PC-3 (cell line): ENCODE results near the gene TFAM. TPM values are rescaled to one million over a fixed set of nuclear protein-coding genes. Genes with fewer than 3 reads are reported as not detected.
A peak's percentile ranks its signal among the peaks of the same experiment; 100 is the strongest.

Experiments used
- ATAC-seq: fragments of 200-7000 bp; cut with Tn5 transposase; 2 replicates; pipeline ENCODE4 v1.9.1; 2020; ENCODE audit warnings: mild to moderate bottlenecking, moderate library complexity
- BruUV-seq: library from RNA; stranded (reverse); fragments of 400-500 nt; replicated peaks from 2 replicates; lab custom pipeline; 2021; lab: Mats Ljungman, UMichigan
- CTCF ChIA-PET: fragments of 300-600 bp; sonication (Branson Sonifier 250); formaldehyde crosslinking; loops from one replicate; lab custom pipeline; 2022; ENCODE audit warnings: antibody characterized with exemption; lab: Charles Lee
- POLR2A ChIA-PET: fragments of 300-600 bp; sonication (Branson Sonifier 250); formaldehyde crosslinking; loops from one replicate; lab custom pipeline; 2022; ENCODE audit warnings: antibody characterized with exemption; ENCODE audit not compliant: unreplicated experiment; lab: Charles Lee
- DNase-seq: peaks from one replicate; pipeline ENCODE4 v3.0.0-alpha.2; 2015
- H2AFZ ChIP-seq: fragments of 300-600 bp; sonication (generic); 2 replicates; pipeline ENCODE4 v1.6.0; 2016; ENCODE audit warnings: antibody characterized with exemption, low read length
- H3F3A ChIP-seq: fragments of 300-600 bp; sonication (generic); one replicate; pipeline ENCODE4 v1.6.0; 2017; ENCODE audit warnings: antibody characterized with exemption, low read length, control low read depth, mild to moderate bottlenecking; ENCODE audit not compliant: unreplicated experiment
- H3K27ac ChIP-seq: fragments of 300-600 bp; sonication (generic); 2 replicates; pipeline ENCODE4 v1.5.1; 2016; ENCODE audit warnings: mild to moderate bottlenecking, low read length
- H3K27me3 ChIP-seq: fragments of 300-600 bp; sonication (generic); 2 replicates; pipeline ENCODE4 v1.6.1; 2016; ENCODE audit warnings: low read length, mixed read lengths
- H3K36me3 ChIP-seq: fragments of 300-600 bp; sonication (generic); 2 replicates; pipeline ENCODE4 v1.6.1; 2016; ENCODE audit warnings: low read depth, mixed run types, low read length, mixed read lengths
- H3K4me1 ChIP-seq: fragments of 300-600 bp; sonication (generic); 2 replicates; pipeline ENCODE4 v1.5.1; 2016; ENCODE audit warnings: low read length; ENCODE audit not compliant: insufficient read depth
- H3K4me2 ChIP-seq: fragments of 300-600 bp; sonication (generic); 2 replicates; pipeline ENCODE4 v1.6.0; 2016; ENCODE audit warnings: low read length
- H3K4me3 ChIP-seq: fragments of 300-600 bp; sonication (generic); 2 replicates; pipeline ENCODE4 v1.5.1; 2016; ENCODE audit warnings: mild to moderate bottlenecking, low read length, mixed read lengths
- H3K79me2 ChIP-seq: fragments of 300-600 bp; sonication (generic); 2 replicates; pipeline ENCODE4 v1.6.1; 2017; ENCODE audit warnings: low read length, mixed read lengths
- H3K9ac ChIP-seq: fragments of 300-600 bp; sonication (generic); 2 replicates; pipeline ENCODE4 v1.6.0; 2016; ENCODE audit warnings: mild to moderate bottlenecking, low read length
- H3K9me2 ChIP-seq: fragments of 300-600 bp; sonication (generic); replicated peaks from 2 replicates; pipeline ENCODE4 v1.6.1; 2016; ENCODE audit warnings: mixed run types, low read length, mixed read lengths
- H3K9me3 ChIP-seq: fragments of 300-600 bp; sonication (generic); 2 replicates; pipeline ENCODE4 v1.6.1; 2016; ENCODE audit warnings: low read length, mixed read lengths
- H4K20me1 ChIP-seq: fragments of 300-600 bp; sonication (generic); 2 replicates; pipeline ENCODE4 v1.6.1; 2016; ENCODE audit warnings: low read length, mixed read lengths
- CTCF ChIP-seq: fragments of 300-600 bp; sonication (generic); conservative IDR thresholded peaks from 2 replicates; pipeline ENCODE4 v1.5.1; 2017; ENCODE audit warnings: antibody characterized with exemption, low read depth, mild to moderate bottlenecking, low read length
- EZH2 ChIP-seq: fragments of 300-600 bp; sonication (generic); IDR thresholded peaks from one replicate; pipeline ENCODE4 v1.6.1; 2017; ENCODE audit warnings: antibody characterized with exemption, mild to moderate bottlenecking, low read length; ENCODE audit not compliant: unreplicated experiment
- EZH2phosphoT487 ChIP-seq: fragments of 300-600 bp; sonication (generic); IDR thresholded peaks from 2 replicates; pipeline ENCODE4 v1.6.1; 2018; ENCODE audit warnings: mild to moderate bottlenecking, antibody characterized with exemption, low read length, borderline replicate concordance
- intact Hi-C: fragments of 100-400 bp; cut with micrococcal nuclease; formaldehyde crosslinking; loops from 2 replicates; pipeline ENCODE4 v1.9.0; 2023
- total RNA-seq: library from RNA; depleted of rRNA; stranded (reverse); fragments of >200 nt; gene quantifications from 2 replicates; pipeline ENCODE4 v1.2.3, GENCODE V29; 2014

Gene TFAM
- total RNA-seq, 1 experiment from 2014 or later = 121 TPM

GRCh38 chr10:58361353-58361752, 23.9 kb upstream of the TFAM start:
- Histone ChIP-seq H4K20me1 (peaks cover 6% of the 10 kb centered on the region), H2AFZ (no peak overlapping the region), H3K4me1 (peaks cover 30% of the 10 kb centered on the region), H3K9ac (no peak overlapping the region), H3K79me2 (peaks cover 6% of the 10 kb centered on the region; the same call in 1 of the 2 replicates), H3K4me2 (0 out of 2 replicates have a peak overlapping the region, but pooled peaks have one; percentile 3), H3K4me3 (no peak overlapping the region), H3K27me3 (no peaks in the 10 kb centered on the region), H3K9me3 (no peaks in the 10 kb centered on the region), H3K27ac (no peak overlapping the region), H3K36me3 (peaks cover 8% of the 10 kb centered on the region; the same call in 1 of the 2 replicates), H3K9me2 (no peaks in the 10 kb centered on the region), H3F3A (no peaks in the 10 kb centered on the region)
- peak; percentile 50 for DNase-seq
- ATAC-seq = peak; percentile 70
- ChIA-PET CTCF (no interaction called here), POLR2A (no interaction called here)
- intact Hi-C loops = no loop called here
- no TSS peak for BruUV-seq
- no peak for TF ChIP-seq EZH2
- TF ChIP-seq EZH2phosphoT487 = no peak
- TF ChIP-seq CTCF = no peak

GRCh38 chr10:58362027-58362789, 23.0 kb upstream of the TFAM start:
- Histone ChIP-seq H3K36me3 (peaks cover 8% of the 10 kb centered on the region; the same call in 1 of the 2 replicates), H3K4me1 (peaks cover 30% of the 10 kb centered on the region), H2AFZ (no peak overlapping the region), H3K9me2 (no peaks in the 10 kb centered on the region), H3K4me3 (no peak overlapping the region), H3K9ac (no peak overlapping the region), H3K79me2 (no peaks in the 10 kb centered on the region), H3K4me2 (peak overlapping the region; percentile 24; the same call in 1 of the 2 replicates), H3K27ac (peak overlapping the region; percentile 9; the same call in 1 of the 2 replicates), H3K9me3 (no peaks in the 10 kb centered on the region), H3F3A (no peaks in the 10 kb centered on the region), H4K20me1 (no peaks in the 10 kb centered on the region; the same call in 1 of the 2 replicates), H3K27me3 (no peaks in the 10 kb centered on the region)
- ChIA-PET POLR2A (no interaction called here), CTCF (no interaction called here)
- ATAC-seq = peak; percentile 82
- intact Hi-C loops = no loop called here
- BruUV-seq = no TSS peak
- no peak for TF ChIP-seq EZH2phosphoT487
- TF ChIP-seq CTCF = no peak
- TF ChIP-seq EZH2 = no peak
- peak; percentile 65 for DNase-seq

GRCh38 chr10:58367069-58367468, 18.1 kb upstream of the TFAM start:
- H3K4me1 ChIP-seq = peaks cover 8% of the 10 kb centered on the region
- no peaks in the 10 kb centered on the region for H3K9me2 ChIP-seq
- BruUV-seq = no TSS peak
- no peak overlapping the region for H3K9ac ChIP-seq
- no peaks in the 10 kb centered on the region for H3K79me2 ChIP-seq
- H3K27ac ChIP-seq = no peak overlapping the region
- ChIA-PET CTCF (no interaction called here), POLR2A (no interaction called here)
- no peak overlapping the region for H3K4me3 ChIP-seq
- H4K20me1 ChIP-seq = no peaks in the 10 kb centered on the region
- DNase-seq (no peak), ATAC-seq (no peak)
- TF ChIP-seq CTCF (no peak), EZH2 (no peak), EZH2phosphoT487 (no peak)
- H3F3A ChIP-seq = no peaks in the 10 kb centered on the region
- no peaks in the 10 kb centered on the region for H3K9me3 ChIP-seq
- no peak overlapping the region for H2AFZ ChIP-seq
- H3K27me3 ChIP-seq = no peaks in the 10 kb centered on the region
- peaks cover 10% of the 10 kb centered on the region; the same call in 1 of the 2 replicates for H3K36me3 ChIP-seq
- intact Hi-C loops = no loop called here
- no peak overlapping the region for H3K4me2 ChIP-seq
